BLaER1 treated with 17β-estradiol and CSF1 and Interleukin-3, amounts not matched to agents 10 nM and 100 nM (cell line): ENCODE measurements around the gene RBFOX2.

Source experiments
- H3K27ac ChIP-seq, 11 experiments: shearing (Covaris generic); formaldehyde crosslinking; 2 replicates each; pipeline ENCODE4 v1.8.1; 2022
- H3K27me3 ChIP-seq, 11 experiments: shearing (Covaris generic); formaldehyde crosslinking; 2 replicates each; pipeline ENCODE4 v1.8.1; 2022
- H3K36me3 ChIP-seq, 11 experiments: shearing (Covaris generic); formaldehyde crosslinking; 2 replicates each; pipeline ENCODE4 v1.8.1; 2022
- H3K4me1 ChIP-seq, 10 experiments: shearing (Covaris generic); formaldehyde crosslinking; 2 replicates each; pipeline ENCODE4 v1.8.1; 2022
- H3K4me2 ChIP-seq, 11 experiments: shearing (Covaris generic); formaldehyde crosslinking; 2 replicates each; pipeline ENCODE4 v1.8.1; 2022
- H3K4me3 ChIP-seq, 10 experiments: shearing (Covaris generic); formaldehyde crosslinking; 2 replicates each; pipeline ENCODE4 v1.8.1; 2022
- H3K9ac ChIP-seq, 11 experiments: shearing (Covaris generic); formaldehyde crosslinking; 2 replicates each; pipeline ENCODE4 v1.8.1; 2022
- H3K9me3 ChIP-seq, 11 experiments: shearing (Covaris generic); formaldehyde crosslinking; replicated peaks in 1 of 11; 2 replicates each; pipeline ENCODE4 v1.8.1; 2022
- H4K20me1 ChIP-seq, 11 experiments: shearing (Covaris generic); formaldehyde crosslinking; 2 replicates each; pipeline ENCODE4 v1.8.1; 2022
- Cebpa-rat ChIP-seq, 11 experiments: shearing (Covaris generic); IDR thresholded peaks; 2 replicates each; pipeline ENCODE4 v1.8.1; 2022

Gene RBFOX2

DNA sequence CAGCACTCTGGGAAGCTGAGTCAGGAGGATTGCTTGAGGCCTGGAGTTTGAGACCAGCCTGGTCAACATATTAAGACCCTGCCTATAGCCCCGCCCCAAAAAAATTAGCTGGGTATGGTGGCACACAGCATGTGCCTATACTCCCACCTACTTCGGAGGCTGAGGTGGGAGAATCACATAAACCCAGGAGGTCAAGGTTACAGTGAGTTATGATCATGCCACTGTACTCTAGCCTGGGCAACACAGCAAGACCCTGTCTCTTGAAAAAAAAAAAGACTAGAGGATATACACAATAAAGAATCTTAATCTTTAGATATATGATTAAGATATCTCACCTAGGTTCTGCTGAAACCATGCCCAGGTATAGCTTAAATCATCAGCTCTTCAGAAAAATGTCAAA lies 174.3 kb downstream of the RBFOX2 start:
- Histone ChIP-seq H3K4me3 (no peak overlapping the region), H3K9me3 (no peaks in the 10 kb centered on the region), H3K27ac (no peak overlapping the region), H3K4me1 (no peaks in the 10 kb centered on the region), H3K4me2 (no peak overlapping the region), H3K9ac (no peak overlapping the region), H3K27me3 (no peaks in the 10 kb centered on the region), H3K36me3 (no peaks in the 10 kb centered on the region), H4K20me1 (no peaks in the 10 kb centered on the region)
- TF ChIP-seq Cebpa-rat (IDR thresholded peaks at IDR 0.05) = no peak

DNA sequence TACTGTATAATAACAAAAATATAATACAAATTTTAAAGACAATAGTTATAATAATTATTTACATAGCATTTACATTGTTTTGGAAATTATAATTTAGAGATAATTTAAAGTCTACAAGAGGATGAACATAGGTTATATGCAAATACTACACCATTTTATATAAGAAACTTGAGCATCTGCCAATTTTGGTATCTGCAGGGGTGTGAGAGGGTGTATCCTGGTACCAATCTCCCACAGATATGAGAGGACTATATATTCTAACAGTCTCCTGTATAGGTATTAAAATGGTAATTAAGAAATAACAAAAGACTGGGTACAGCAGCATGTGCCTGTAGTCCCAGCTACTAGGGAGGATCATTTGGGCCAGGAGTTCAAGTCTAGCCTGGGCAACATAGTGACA lies 176.5 kb downstream of the RBFOX2 start:
- Histone ChIP-seq H4K20me1 (no peaks in the 10 kb centered on the region), H3K27ac (no peak overlapping the region), H3K9ac (no peak overlapping the region), H3K9me3 (no peaks in the 10 kb centered on the region), H3K4me3 (no peak overlapping the region), H3K4me1 (no peaks in the 10 kb centered on the region), H3K36me3 (no peaks in the 10 kb centered on the region), H3K4me2 (no peak overlapping the region), H3K27me3 (no peaks in the 10 kb centered on the region)
- TF ChIP-seq Cebpa-rat (IDR thresholded peaks at IDR 0.05) = no peak

DNA sequence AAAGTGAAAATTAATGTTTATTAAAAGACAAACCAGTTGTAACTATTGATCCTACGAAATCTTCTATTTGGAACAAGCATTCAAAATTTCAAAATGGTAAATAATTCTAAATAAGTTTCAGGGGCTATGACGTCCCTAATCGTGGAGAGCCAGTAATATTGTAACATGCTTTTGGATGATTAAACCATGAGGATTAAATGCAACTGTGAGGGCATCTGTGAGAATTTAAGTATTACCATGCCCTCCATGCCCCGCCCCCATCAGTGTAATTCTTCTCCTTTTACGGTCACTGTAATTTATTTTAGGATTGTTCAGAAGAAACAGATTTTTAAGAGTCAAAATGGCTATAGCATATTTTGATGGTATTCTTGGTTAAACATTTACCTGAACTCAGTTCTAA lies 177.8 kb downstream of the RBFOX2 start:
- H3K27me3 ChIP-seq = no peaks in the 10 kb centered on the region
- no peak overlapping the region for H3K27ac ChIP-seq
- H3K9me3 ChIP-seq = no peaks in the 10 kb centered on the region
- no peaks in the 10 kb centered on the region for H4K20me1 ChIP-seq
- no peak overlapping the region for H3K4me3 ChIP-seq
- H3K4me1 ChIP-seq = no peaks in the 10 kb centered on the region
- TF ChIP-seq Cebpa-rat (IDR thresholded peaks at IDR 0.05) = no peak
- H3K9ac ChIP-seq = no peak overlapping the region
- H3K36me3 ChIP-seq = no peaks in the 10 kb centered on the region
- H3K4me2 ChIP-seq = no peak overlapping the region

GRCh38 chr22:35846804-35847203 lies 181.8 kb downstream of the RBFOX2 start:
- Histone ChIP-seq H3K4me1 (no peaks in the 10 kb centered on the region), H4K20me1 (no peaks in the 10 kb centered on the region), H3K4me2 (no peak overlapping the region), H3K9ac (no peak overlapping the region), H3K27me3 (no peaks in the 10 kb centered on the region), H3K27ac (no peak overlapping the region), H3K9me3 (no peaks in the 10 kb centered on the region), H3K4me3 (no peak overlapping the region), H3K36me3 (no peaks in the 10 kb centered on the region)
- TF ChIP-seq Cebpa-rat (IDR thresholded peaks at IDR 0.05) = no peak

DNA sequence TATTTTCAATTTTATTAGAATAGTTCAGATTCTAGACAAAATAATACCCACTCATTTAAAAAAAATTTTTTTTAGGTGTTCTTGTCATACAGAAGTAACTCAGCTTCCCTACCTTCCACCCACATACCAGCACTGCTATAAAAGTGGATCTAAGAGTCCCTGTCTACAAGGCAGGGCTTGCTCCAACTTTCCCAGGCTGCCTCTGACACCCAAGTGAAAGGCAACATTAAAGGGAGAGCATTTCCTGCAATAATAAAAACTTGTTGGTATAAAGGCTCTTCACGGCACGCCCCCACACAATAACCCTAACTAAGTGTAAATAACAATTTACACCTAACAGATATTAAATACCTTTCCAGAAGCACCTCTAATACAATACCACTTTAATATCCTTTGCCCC lies 183.7 kb downstream of the RBFOX2 start:
- TF ChIP-seq Cebpa-rat (IDR thresholded peaks at IDR 0.05) = no peak
- no peaks in the 10 kb centered on the region for H3K9me3 ChIP-seq
- H3K27me3 ChIP-seq = no peaks in the 10 kb centered on the region
- H3K4me2 ChIP-seq = no peak overlapping the region
- H3K27ac ChIP-seq = no peak overlapping the region
- H3K4me1 ChIP-seq = peaks cover 0 to 8% (median 6%) of the 10 kb centered on the region in 10 experiments; a peak in 12 of 20 replicates
- no peak overlapping the region for H3K4me3 ChIP-seq
- H3K9ac ChIP-seq = no peak overlapping the region
- H3K36me3 ChIP-seq = no peaks in the 10 kb centered on the region
- no peaks in the 10 kb centered on the region for H4K20me1 ChIP-seq

GRCh38 chr22:35842954-35843353 lies 185.7 kb downstream of the RBFOX2 start:
- Histone ChIP-seq H3K27ac (no peak overlapping the region), H3K36me3 (no peaks in the 10 kb centered on the region), H3K4me1 (peaks cover 0 to 12% (median 9%) of the 10 kb centered on the region in 10 experiments; a peak in 12 of 20 replicates), H3K4me3 (no peak overlapping the region), H3K27me3 (no peaks in the 10 kb centered on the region), H3K9me3 (no peaks in the 10 kb centered on the region), H3K9ac (no peak overlapping the region), H3K4me2 (no peak overlapping the region), H4K20me1 (no peaks in the 10 kb centered on the region)
- no peak for TF ChIP-seq Cebpa-rat (IDR thresholded peaks at IDR 0.05)

DNA sequence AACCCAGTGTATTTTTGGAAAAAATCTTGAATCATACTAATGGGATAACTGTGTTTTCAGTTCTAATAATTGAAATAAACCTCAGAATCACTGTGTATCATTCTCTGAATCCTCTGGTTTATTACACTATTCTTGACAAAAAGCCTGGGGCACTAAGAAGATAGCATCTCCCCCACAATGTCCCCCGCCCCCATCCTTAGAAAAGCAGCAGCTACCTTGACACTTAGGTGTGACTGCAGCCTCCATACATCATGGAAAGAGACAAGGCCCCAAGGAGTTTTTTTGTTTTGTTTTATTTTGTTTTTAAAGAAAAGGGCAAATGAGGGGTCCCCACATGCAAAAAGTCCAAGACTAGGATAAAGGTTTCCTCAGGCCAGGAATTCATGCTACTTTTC lies 186.1 kb downstream of the RBFOX2 start:
- no peak for TF ChIP-seq Cebpa-rat (IDR thresholded peaks at IDR 0.05)
- Histone ChIP-seq H3K9ac (no peak overlapping the region), H4K20me1 (no peaks in the 10 kb centered on the region), H3K4me2 (no peak overlapping the region), H3K27me3 (no peaks in the 10 kb centered on the region), H3K36me3 (no peaks in the 10 kb centered on the region), H3K9me3 (no peaks in the 10 kb centered on the region), H3K27ac (no peak overlapping the region), H3K4me3 (no peak overlapping the region), H3K4me1 (peaks cover 0 to 12% (median 9%) of the 10 kb centered on the region in 10 experiments; a peak in 12 of 20 replicates)

DNA sequence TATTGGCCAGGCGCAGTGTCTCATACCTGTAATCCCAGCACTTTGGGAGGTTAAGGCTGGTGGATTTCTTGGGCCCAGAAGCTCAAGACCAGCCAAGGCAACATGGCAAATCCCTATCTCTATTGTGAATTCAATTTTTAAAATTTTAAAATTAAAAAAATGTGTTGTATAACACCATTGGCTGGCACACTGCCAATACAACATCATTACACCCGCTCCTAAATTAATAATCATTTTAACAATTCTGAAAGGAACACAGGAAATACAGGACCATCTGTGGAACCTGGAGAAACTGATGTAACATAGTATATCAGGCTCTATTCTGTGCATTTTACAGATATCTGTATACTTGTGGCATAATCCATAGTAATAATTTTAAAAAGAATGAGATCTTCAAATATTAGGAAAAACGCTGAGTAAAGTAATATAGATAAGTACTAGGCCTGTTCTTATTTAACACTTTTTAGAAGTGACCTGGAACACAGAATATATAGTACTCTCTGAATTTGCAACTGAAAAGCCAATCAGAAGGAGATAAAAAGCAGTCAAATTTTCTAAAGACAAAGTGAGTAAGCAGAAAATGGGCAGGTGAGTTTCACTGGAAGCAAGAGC lies 186.6 kb downstream of the RBFOX2 start:
- H3K27ac ChIP-seq = no peak overlapping the region
- H3K9ac ChIP-seq = no peak overlapping the region
- peaks cover 0 to 12% (median 9%) of the 10 kb centered on the region in 10 experiments; a peak in 12 of 20 replicates for H3K4me1 ChIP-seq
- H3K4me2 ChIP-seq = no peak overlapping the region
- H3K27me3 ChIP-seq = no peaks in the 10 kb centered on the region
- no peaks in the 10 kb centered on the region for H4K20me1 ChIP-seq
- H3K9me3 ChIP-seq = no peaks in the 10 kb centered on the region
- no peak overlapping the region for H3K4me3 ChIP-seq
- no peaks in the 10 kb centered on the region for H3K36me3 ChIP-seq
- TF ChIP-seq Cebpa-rat (IDR thresholded peaks at IDR 0.05) = no peak

DNA sequence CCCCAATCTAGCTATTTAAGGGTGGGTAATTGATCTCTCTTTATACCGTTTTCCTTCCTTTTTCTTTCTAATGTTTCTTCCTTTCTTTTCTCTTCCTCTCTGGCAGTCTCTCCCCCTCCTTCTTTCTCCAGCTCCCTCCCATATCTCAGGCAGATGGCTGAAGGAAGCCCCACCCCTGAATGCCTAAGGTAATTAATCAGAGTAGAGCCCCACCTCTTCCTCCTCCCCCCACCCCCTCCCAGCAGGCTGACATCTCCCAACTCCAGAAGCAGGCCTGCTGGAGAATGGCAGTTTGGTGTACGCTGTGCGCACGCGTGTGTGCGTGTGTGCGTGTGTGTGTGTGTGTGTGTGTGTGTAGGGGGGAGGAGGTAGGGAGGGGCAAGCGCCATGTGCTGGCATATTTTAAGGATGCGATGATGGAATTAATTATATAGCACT lies 188.3 kb downstream of the RBFOX2 start:
- Histone ChIP-seq H4K20me1 (no peaks in the 10 kb centered on the region), H3K9ac (no peak overlapping the region), H3K4me1 (peaks cover 0 to 12% (median 9%) of the 10 kb centered on the region in 10 experiments; a peak in 12 of 20 replicates), H3K27me3 (no peaks in the 10 kb centered on the region), H3K9me3 (no peaks in the 10 kb centered on the region), H3K4me2 (peak overlapping the region; percentile 5 to 54 (median 28); a peak in 15 of 22 replicates), H3K27ac (no peak overlapping the region), H3K4me3 (no peak overlapping the region), H3K36me3 (no peaks in the 10 kb centered on the region)
- no peak for TF ChIP-seq Cebpa-rat (IDR thresholded peaks at IDR 0.05)

DNA sequence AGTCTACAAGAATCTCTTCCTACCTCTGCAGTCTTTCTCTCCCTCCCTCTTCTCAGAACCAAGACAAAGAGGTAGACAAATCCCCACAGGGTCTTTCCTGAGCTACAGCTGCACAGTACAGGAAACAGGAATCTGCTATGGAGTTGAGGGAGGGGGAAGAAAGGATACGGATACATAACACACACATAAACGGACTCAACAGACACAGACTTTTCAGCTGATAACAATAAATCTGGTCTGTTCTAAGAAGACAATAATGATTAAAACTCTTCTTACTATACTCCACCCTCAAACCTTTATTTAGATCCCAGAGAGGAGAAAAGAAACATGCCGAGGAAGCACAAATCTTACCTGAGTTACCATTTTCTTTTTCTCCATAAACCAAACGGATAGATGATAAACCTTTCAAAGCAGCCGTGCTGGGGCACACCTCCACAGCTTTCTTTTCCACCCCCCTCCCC lies 188.8 kb downstream of the RBFOX2 start:
- peaks cover 0 to 12% (median 9%) of the 10 kb centered on the region in 10 experiments; a peak in 12 of 20 replicates for H3K4me1 ChIP-seq
- H3K4me2 ChIP-seq = peak overlapping the region; percentile 5 to 54 (median 28); a peak in 15 of 22 replicates
- no peaks in the 10 kb centered on the region for H3K9me3 ChIP-seq
- H3K36me3 ChIP-seq = no peaks in the 10 kb centered on the region
- no peak overlapping the region for H3K4me3 ChIP-seq
- H4K20me1 ChIP-seq = no peaks in the 10 kb centered on the region
- H3K9ac ChIP-seq = no peak overlapping the region
- H3K27ac ChIP-seq = no peak overlapping the region
- TF ChIP-seq Cebpa-rat (IDR thresholded peaks at IDR 0.05) = no peak
- no peaks in the 10 kb centered on the region for H3K27me3 ChIP-seq
